ENCODE data around the gene ATXN2L. TPM values are rescaled to one million over a fixed set of nuclear protein-coding genes. Genes with fewer than 3 reads are reported as not detected.

ATXN2L gene
- total and polyA plus RNA-seq, 2 of the 4 experiments (the other 2 are of a cell fraction), result 12.9 to 58.8 TPM

DNA sequence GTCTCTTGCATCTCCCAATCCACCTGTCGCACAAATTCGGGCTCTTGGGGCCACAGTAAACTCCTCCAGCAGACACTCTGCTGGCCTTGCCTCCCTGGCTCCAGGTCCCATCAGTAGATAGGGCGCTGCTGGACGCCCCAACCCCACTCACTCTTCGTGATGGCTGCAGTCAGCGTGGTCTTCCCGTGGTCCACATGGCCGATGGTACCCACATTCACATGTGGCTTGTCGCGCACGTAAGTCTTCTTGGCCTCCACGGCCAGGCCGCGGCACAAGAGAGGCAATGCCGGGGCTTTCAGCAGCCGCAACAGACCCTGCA is 22.9 kb downstream of the ATXN2L start:
- in situ Hi-C loops (cut with MboI; ENCODE audit: low sequenced_read_pairs) (no loop called here), dilution Hi-C loops (cut with HindIII; ENCODE audit: low sequenced_read_pairs, unreplicated experiment) (no loop called here)

More for the DNA sequence above, 22.9 kb downstream of the ATXN2L start:
- Histone ChIP-seq H4K8ac (ENCODE audit: low read depth in 2 of 2, low read length in 2 of 2) (peak overlapping the region; percentile 34 to 93; a peak in 2 of 4 replicates), H3K27ac (ENCODE audit: insufficient read depth, low read length) (peak overlapping the region; percentile 90), H3K36me3 (ENCODE audit: control insufficient read depth, insufficient read depth, low read length) (peaks cover 34% of the 10 kb centered on the region), H2AK9ac (replicated peaks; ENCODE audit: low read depth, low read length, poor library complexity) (peak overlapping the region; percentile 98), H3K27me3 (ENCODE audit: control insufficient read depth, insufficient read depth, low read length) (no peaks in the 10 kb centered on the region), H3K4me1 (ENCODE audit: control insufficient read depth, insufficient read depth, low read length) (peaks cover 6% of the 10 kb centered on the region), H4K5ac (ENCODE audit: low read depth, low read length) (peak overlapping the region; percentile 5; the same call in 1 of the 2 replicates), H2BK5ac (ENCODE audit: low read depth, low read length, poor library complexity, severe bottlenecking) (peak overlapping the region; percentile 73), H3K14ac (replicated peaks; ENCODE audit: low read depth, low read length) (peak overlapping the region; percentile 63; the same call in 1 of the 2 replicates), H2BK15ac (ENCODE audit: low read depth, low read length) (no peak overlapping the region), H3K4ac (ENCODE audit: low read depth, low read length) (peak overlapping the region; percentile 88), H3K18ac (ENCODE audit: low read depth, low read length) (no peak overlapping the region), H3K9me1 (ENCODE audit: insufficient read depth, low read length) (no peaks in the 10 kb centered on the region), H3K56ac (ENCODE audit: extremely low read depth, insufficient read depth, low read length) (no peak overlapping the region; the same call in 1 of the 2 replicates), H3K4me3 (ENCODE audit: insufficient read depth, low read depth, low read length) (peak overlapping the region; percentile 81), H2BK20ac (ENCODE audit: low read depth, low read length) (no peak overlapping the region), H3K9ac (ENCODE audit: low read depth, low read length) (peak overlapping the region; percentile 92), H2AK5ac (ENCODE audit: low read depth, low read length) (peak overlapping the region; percentile 94), H2BK120ac (ENCODE audit: low read depth, low read length) (no peak overlapping the region), H3K23ac (ENCODE audit: low read depth, low read length) (peak overlapping the region; percentile 47; the same call in 1 of the 2 replicates), H4K91ac (ENCODE audit: insufficient read depth, low read depth, low read length) (0 out of 2 replicates have a peak overlapping the region, but pooled peaks have one; percentile 74), H3K4me2 (ENCODE audit: low read depth, low read length) (peak overlapping the region; percentile 95), H4K20me1 (ENCODE audit: insufficient read depth, low read length) (peaks cover 11% of the 10 kb centered on the region), H3K9me3 (ENCODE audit: control insufficient read depth, insufficient read depth, low read length) (no peaks in the 10 kb centered on the region), H3K79me1 (ENCODE audit: low read depth in 1 of 2, low read length in 2 of 2) (peaks cover 14 to 51% of the 10 kb centered on the region in 2 experiments; a peak in 3 of 4 replicates), H2AFZ (replicated peaks; ENCODE audit: low read length, poor library complexity) (peak overlapping the region; percentile 96)
- 2% methylated on average over 9 of the region's 16 CpGs; no CpG with 5 or more reads in 1 of the 2 experiments for WGBS, 2 experiments (ENCODE audit: extremely low coverage in 2 of 2, insufficient read length in 1 of 2)
- ChIA-PET CTCF (interaction anchor here (0.6 kb wide), 1 partner anchor 115 kb away, joined by 3 read pairs; no protein-coding TSS in a partner anchor), POLR2A (ENCODE audit: unreplicated experiment) (interaction anchor here (1.2 kb wide), 1 partner anchor 13 kb away, joined by 3 read pairs; no protein-coding TSS in a partner anchor)
- TF ChIP-seq POLR2A (IDR thresholded peaks at IDR 0.05; ENCODE audit: low read depth, low read length) (no peak), MXI1 (IDR thresholded peaks at IDR 0.05; ENCODE audit: borderline replicate concordance, low read depth, low read length) (0 out of 2 replicates have a peak, but pooled peaks have one; percentile 62)
- no TSS peak for BruUV-seq (replicated peaks)
- 0 out of 2 replicates have a peak, but pooled peaks have one; percentile 1 for ATAC-seq (ENCODE audit: low read depth)
- DNase-seq, result no peak
- intact Hi-C loops (cut with micrococcal nuclease), result loop anchor here (2.0 kb wide), 1 partner anchor 17 kb away; the partner anchor contains the start of gene SH2B1

Measured in IMR-90 (cell line).